Measurements from ENCODE around the gene NDFIP2. TPM values are rescaled to one million over a fixed set of nuclear protein-coding genes. Genes with fewer than 3 reads are reported as not detected.

The NDFIP2 gene
- total RNA-seq, 1 donor from 2014 or later, result 30.0 TPM

DNA sequence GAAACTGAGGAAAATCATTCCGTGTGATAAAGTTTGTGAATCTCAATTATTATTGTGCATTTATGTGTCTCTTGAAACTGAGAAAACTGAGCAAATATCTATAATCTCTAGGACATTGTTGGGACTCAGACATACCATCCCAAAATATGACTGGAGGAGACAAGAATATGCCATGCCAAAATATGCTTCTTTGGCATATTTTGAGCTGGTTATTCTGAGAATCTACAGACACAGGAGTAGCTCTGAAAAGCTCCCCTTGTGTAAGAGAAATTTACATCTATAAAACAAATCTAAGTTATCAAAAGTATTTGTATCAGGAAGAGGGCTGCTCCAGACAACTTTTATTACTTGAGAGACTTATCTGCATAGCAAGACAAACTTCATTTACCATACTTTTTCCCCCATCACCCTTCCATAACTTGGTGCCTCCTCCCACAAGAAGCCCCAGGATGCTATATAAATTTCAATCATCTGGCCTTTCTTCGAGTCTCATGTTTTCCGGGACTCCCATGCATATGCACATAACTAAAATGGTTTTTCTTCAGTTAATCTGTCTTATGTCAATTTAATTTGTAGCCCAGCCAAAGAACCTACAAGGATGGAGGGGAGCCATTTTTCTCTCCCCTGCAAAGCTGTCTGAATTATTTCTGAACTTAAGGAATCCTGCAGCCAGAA is 28.6 kb upstream of the NDFIP2 start:
- Histone ChIP-seq H3K4me3 (no peak overlapping the region), H3K27me3 (ENCODE audit: low read depth) (no peaks in the 10 kb centered on the region), H3K36me3 (no peaks in the 10 kb centered on the region), H3K9me3 (no peaks in the 10 kb centered on the region), H3K27ac (no peak overlapping the region), H3K4me1 (peaks cover 5% of the 10 kb centered on the region)
- TF ChIP-seq, protein P1, sequence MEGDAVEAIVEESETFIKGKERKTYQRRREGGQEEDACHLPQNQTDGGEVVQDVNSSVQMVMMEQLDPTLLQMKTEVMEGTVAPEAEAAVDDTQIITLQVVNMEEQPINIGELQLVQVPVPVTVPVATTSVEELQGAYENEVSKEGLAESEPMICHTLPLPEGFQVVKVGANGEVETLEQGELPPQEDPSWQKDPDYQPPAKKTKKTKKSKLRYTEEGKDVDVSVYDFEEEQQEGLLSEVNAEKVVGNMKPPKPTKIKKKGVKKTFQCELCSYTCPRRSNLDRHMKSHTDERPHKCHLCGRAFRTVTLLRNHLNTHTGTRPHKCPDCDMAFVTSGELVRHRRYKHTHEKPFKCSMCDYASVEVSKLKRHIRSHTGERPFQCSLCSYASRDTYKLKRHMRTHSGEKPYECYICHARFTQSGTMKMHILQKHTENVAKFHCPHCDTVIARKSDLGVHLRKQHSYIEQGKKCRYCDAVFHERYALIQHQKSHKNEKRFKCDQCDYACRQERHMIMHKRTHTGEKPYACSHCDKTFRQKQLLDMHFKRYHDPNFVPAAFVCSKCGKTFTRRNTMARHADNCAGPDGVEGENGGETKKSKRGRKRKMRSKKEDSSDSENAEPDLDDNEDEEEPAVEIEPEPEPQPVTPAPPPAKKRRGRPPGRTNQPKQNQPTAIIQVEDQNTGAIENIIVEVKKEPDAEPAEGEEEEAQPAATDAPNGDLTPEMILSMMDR (IDR thresholded peaks at IDR 0.05), result no peak
- intact Hi-C loops (cut with DNase I), result no loop called here
- DNase-seq, result no peak
- no peak for ATAC-seq

DNA sequence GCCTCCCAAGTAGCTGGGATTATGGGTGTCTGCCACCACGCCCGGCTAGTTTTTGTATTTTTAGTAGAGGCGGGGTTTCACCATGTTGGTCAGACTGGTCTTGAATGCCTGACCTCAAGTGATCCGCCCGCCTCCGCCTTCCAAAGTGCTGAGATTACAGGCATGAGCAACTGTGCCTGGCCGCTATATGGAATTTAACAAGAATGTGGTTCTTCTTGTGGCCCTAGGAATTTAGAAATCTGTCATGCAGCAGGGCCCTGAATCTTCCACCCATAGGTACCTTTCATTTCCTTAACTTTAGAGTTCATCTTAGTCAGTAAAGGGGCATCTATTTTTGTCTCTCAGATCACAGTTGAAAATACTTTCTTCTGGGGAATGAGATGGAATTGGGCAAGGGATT is 25.6 kb upstream of the NDFIP2 start:
- Histone ChIP-seq H3K27ac (no peak overlapping the region), H3K4me3 (no peak overlapping the region), H3K4me1 (no peaks in the 10 kb centered on the region), H3K27me3 (ENCODE audit: low read depth) (no peaks in the 10 kb centered on the region), H3K36me3 (no peaks in the 10 kb centered on the region), H3K9me3 (no peaks in the 10 kb centered on the region)
- intact Hi-C loops (cut with DNase I), result no loop called here
- DNase-seq (no peak), ATAC-seq (no peak)
- TF ChIP-seq, protein P1 (IDR thresholded peaks at IDR 0.05), result no peak

DNA sequence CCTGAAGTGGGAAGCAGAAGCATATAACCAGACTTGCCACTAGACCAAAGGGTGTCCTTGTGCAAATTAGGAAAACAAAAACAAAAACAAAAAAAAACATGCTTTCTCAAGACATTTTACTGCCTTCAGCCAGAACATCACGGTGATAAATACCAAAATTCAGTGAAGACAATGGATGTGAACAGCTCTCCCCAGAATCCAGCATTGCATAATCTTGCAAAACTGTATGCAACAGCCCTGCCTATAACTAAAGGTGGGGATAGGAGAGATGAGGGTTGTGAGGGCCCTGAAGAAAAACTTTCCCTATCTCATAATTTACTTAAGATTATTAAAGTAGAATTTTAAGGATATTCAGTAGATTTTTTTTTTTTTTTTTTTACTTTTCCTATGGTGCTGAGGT is 24.9 kb upstream of the NDFIP2 start:
- intact Hi-C loops (cut with DNase I), result no loop called here
- ATAC-seq, result no peak

DNA sequence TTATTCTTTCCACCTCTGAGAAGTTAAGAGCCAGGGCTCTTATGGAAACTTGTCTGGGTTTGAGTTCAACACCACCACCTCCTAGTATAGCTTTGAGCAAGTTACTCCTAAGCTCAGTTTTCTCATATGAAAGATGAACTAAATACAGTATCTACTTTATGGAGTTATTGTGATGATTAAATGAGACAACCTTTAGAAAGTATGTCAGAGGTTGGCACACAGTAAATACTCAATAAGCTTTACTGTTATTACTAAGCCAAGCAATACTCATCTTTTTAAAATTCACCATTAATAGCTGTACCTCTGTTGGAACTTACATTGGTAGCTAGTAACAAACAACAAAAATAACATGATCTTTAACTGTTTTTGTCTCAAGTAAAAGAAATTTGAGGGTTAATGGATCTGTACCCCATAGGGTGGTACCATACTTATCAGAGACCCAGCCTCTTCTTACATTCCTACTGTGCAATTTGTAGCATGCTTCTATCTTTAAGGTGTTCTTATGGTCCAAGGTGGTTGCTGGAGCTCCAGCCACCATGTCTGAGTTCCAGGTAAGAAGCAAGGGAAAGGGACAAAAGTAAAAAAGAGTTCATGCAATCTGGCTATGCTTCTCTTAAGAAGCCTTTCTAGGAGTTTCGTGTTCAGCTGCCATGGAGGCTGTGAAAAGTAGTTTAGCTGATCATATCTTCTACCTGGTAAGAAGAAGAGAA is 24.1 kb upstream of the NDFIP2 start:
- no peaks in the 10 kb centered on the region for H3K27me3 ChIP-seq (ENCODE audit: low read depth)
- TF ChIP-seq, protein P1 (IDR thresholded peaks at IDR 0.05), result no peak
- H3K4me3 ChIP-seq, result no peak overlapping the region
- no peaks in the 10 kb centered on the region for H3K9me3 ChIP-seq
- no peaks in the 10 kb centered on the region for H3K36me3 ChIP-seq
- intact Hi-C loops (cut with DNase I), result no loop called here
- ATAC-seq, result no peak
- H3K4me1 ChIP-seq, result no peaks in the 10 kb centered on the region
- no peak for DNase-seq
- no peak overlapping the region for H3K27ac ChIP-seq

More for the DNA sequence above, 24.9 kb upstream of the NDFIP2 start:
- no peak for DNase-seq
- Histone ChIP-seq H3K4me3 (no peak overlapping the region), H3K27me3 (ENCODE audit: low read depth) (no peaks in the 10 kb centered on the region), H3K27ac (no peak overlapping the region), H3K4me1 (no peaks in the 10 kb centered on the region), H3K36me3 (no peaks in the 10 kb centered on the region), H3K9me3 (no peaks in the 10 kb centered on the region)
- TF ChIP-seq, protein P1 (IDR thresholded peaks at IDR 0.05), result no peak

DNA sequence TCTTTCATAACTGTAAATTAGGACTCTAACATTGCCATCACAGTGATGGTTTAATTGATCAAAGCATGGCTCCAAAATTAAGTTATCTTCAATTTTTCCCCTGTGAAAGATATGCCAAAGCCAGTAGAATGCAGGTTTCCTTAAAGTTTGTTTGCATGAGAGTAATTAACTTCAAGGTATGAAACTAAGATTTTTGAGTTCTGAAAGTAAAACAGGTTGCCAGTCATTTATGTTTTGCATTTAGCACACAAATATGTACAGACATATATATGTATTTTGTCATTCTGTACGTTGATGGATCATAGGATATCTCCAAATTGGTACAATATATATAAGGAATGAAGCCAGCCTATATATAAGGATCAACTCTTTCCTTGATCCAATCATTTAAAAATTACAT is 23.6 kb upstream of the NDFIP2 start:
- no peak for ATAC-seq
- no peaks in the 10 kb centered on the region for H3K27me3 ChIP-seq (ENCODE audit: low read depth)
- DNase-seq, result no peak
- intact Hi-C loops (cut with DNase I), result no loop called here
- TF ChIP-seq, protein P1 (IDR thresholded peaks at IDR 0.05), result no peak
- H3K4me1 ChIP-seq, result no peaks in the 10 kb centered on the region
- no peak overlapping the region for H3K4me3 ChIP-seq
- no peaks in the 10 kb centered on the region for H3K36me3 ChIP-seq
- no peak overlapping the region for H3K27ac ChIP-seq
- H3K9me3 ChIP-seq, result no peaks in the 10 kb centered on the region

Measured in lower lobe of right lung (tissue), 2 donors.